Esophagus (tissue), 2 donors: Measurements from ENCODE around the gene GTPBP2. TPM values are rescaled to one million over a fixed set of nuclear protein-coding genes. Genes with fewer than 3 reads are reported as not detected.

Experiments
- H3K27ac ChIP-seq, 2 donors: one replicate each; pipeline ENCODE4 v1.5.1; 2013; ENCODE audit warnings: low read depth in 2 of 2, mild to moderate bottlenecking in 2 of 2, inconsistent platforms in 1 of 2, low read length in 1 of 2, moderate library complexity in 1 of 2
- H3K27me3 ChIP-seq, 2 donors: one replicate each; pipeline ENCODE4 v1.6.1; 2013; ENCODE audit warnings: low read length in 2 of 2, control low read depth in 1 of 2, mild to moderate bottlenecking in 1 of 2; ENCODE audit not compliant: insufficient read depth in 2 of 2, control insufficient read depth in 1 of 2
- H3K36me3 ChIP-seq, 2 donors: one replicate each; pipeline ENCODE4 v1.6.1; 2013; ENCODE audit warnings: low read length in 1 of 2; ENCODE audit not compliant: control insufficient read depth in 2 of 2, insufficient read depth in 2 of 2
- H3K4me1 ChIP-seq, 2 donors: one replicate each; pipeline ENCODE4 v1.6.1; 2013; ENCODE audit warnings: low read length in 1 of 2; ENCODE audit not compliant: control insufficient read depth in 2 of 2, insufficient read depth in 2 of 2
- H3K4me3 ChIP-seq, 2 donors: one replicate each; pipeline ENCODE4 v1.5.1; 2013; ENCODE audit warnings: low read length in 2 of 2, mild to moderate bottlenecking in 2 of 2, low read depth in 1 of 2, moderate library complexity in 1 of 2
- H3K9me3 ChIP-seq, 2 donors: one replicate each; pipeline ENCODE4 v1.6.1; 2013; ENCODE audit warnings: mild to moderate bottlenecking in 2 of 2, low read depth in 1 of 2, low read length in 1 of 2, moderate library complexity in 1 of 2; ENCODE audit not compliant: control insufficient read depth in 2 of 2, insufficient read depth in 1 of 2
- WGBS, 2 donors: extraction: QIAGEN DNeasy Blood & Tissue Kit; methylation state at CpG; one replicate each; pipeline ENCODE4 v1.1.7; 2013; 5-methylcytosine and 5-hydroxymethylcytosine counted together
- polyA plus RNA-seq, 2 donors: library from polyadenylated mRNA; stranded (reverse); fragments of 200-250 nt; gene quantifications; one replicate each; pipeline ENCODE4 v1.2.3, GENCODE V29; 2013
- donor health status: healthy with polysubstance abuse.
- donor health status: Bipolar disorder and iron deficiency.

The GTPBP2 gene
- polyA plus RNA-seq, 2 donors = 62.2 to 76.8 TPM

DNA sequence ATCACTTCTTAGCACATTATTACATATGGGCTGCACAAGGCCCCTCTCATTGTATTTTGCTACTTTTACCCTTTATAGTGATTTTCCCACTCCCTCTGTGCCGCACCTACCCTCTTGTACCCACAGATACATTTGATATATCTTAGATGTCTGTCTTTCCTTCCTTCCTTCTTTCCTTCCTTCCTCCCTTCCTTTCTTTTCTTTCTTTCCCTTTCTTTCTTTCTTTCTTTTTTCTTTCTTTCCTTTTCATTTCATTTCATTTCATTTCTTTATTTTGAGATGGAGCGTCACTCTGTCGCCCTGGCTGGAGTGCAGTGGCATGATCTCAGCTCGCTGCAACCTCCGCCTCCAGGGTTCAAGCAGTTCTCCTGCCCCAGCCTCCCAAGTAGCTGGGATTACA lies 40.9 kb downstream of the GTPBP2 start:
- Histone ChIP-seq H3K27me3 (no peaks in the 10 kb centered on the region), H3K4me3 (no peak overlapping the region), H3K36me3 (peaks cover 12 to 14% of the 10 kb centered on the region in 2 donors), H3K27ac (no peak overlapping the region), H3K4me1 (no peaks in the 10 kb centered on the region), H3K9me3 (no peaks in the 10 kb centered on the region)
- WGBS, 2 donors = 99% methylated on average over 5 of the region's 5 CpGs

- Histone ChIP-seq H3K9me3 (no peaks in the 10 kb centered on the region), H3K4me1 (no peaks in the 10 kb centered on the region), H3K36me3 (peaks cover 12 to 14% of the 10 kb centered on the region in 2 donors), H3K4me3 (no peak overlapping the region), H3K27ac (no peak overlapping the region), H3K27me3 (no peaks in the 10 kb centered on the region)
- 89 to 90% methylated on average over 7 of the region's 7 CpGs for WGBS, 2 donors
These were observed 44.0 kb downstream of the GTPBP2 start for GRCh38 chr6:43584892-43585570.

- Histone ChIP-seq H3K27ac (no peak overlapping the region), H3K4me1 (no peaks in the 10 kb centered on the region), H3K36me3 (peaks cover 10 to 14% of the 10 kb centered on the region in 2 donors), H3K4me3 (no peak overlapping the region), H3K9me3 (no peaks in the 10 kb centered on the region), H3K27me3 (no peaks in the 10 kb centered on the region)
- 86 to 87% methylated on average over 5 of the region's 5 CpGs for WGBS, 2 donors
These were observed 46.2 kb downstream of the GTPBP2 start for GRCh38 chr6:43582911-43583310.

DNA sequence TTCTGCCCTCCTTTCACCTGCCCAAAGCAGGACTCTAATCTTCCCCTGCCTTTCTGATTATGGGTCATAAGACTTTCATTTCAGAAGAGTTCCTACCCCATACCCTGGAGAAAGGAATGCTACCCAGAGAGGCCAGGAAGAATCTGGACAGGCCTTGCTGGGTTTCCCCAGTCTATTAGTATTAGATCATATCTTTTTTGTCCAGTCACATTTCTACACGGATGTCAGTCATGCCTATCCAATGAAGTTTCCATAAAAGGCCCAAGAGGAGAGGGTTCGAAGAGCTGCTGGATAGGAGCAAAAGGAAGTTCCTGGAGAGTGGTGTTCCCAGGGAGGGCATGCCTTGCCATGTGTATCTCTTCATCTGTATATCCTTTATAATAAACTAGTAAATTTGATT lies 49.9 kb downstream of the GTPBP2 start:
- Histone ChIP-seq H3K4me3 (no peak overlapping the region), H3K9me3 (no peaks in the 10 kb centered on the region), H3K36me3 (no peaks in the 10 kb centered on the region), H3K4me1 (no peaks in the 10 kb centered on the region), H3K27ac (no peak overlapping the region), H3K27me3 (no peaks in the 10 kb centered on the region)
- 72 to 87% methylated on average over 2 of the region's 2 CpGs for WGBS, 2 donors

GRCh38 chr6:43578748-43579147 lies 50.3 kb downstream of the GTPBP2 start:
- H3K36me3 ChIP-seq = no peaks in the 10 kb centered on the region
- no peak overlapping the region for H3K4me3 ChIP-seq
- H3K9me3 ChIP-seq = no peaks in the 10 kb centered on the region
- no peaks in the 10 kb centered on the region for H3K27me3 ChIP-seq
- WGBS, 2 donors = 69 to 89% methylated on average over 3 of the region's 3 CpGs
- no peak overlapping the region for H3K27ac ChIP-seq
- H3K4me1 ChIP-seq = no peaks in the 10 kb centered on the region

DNA sequence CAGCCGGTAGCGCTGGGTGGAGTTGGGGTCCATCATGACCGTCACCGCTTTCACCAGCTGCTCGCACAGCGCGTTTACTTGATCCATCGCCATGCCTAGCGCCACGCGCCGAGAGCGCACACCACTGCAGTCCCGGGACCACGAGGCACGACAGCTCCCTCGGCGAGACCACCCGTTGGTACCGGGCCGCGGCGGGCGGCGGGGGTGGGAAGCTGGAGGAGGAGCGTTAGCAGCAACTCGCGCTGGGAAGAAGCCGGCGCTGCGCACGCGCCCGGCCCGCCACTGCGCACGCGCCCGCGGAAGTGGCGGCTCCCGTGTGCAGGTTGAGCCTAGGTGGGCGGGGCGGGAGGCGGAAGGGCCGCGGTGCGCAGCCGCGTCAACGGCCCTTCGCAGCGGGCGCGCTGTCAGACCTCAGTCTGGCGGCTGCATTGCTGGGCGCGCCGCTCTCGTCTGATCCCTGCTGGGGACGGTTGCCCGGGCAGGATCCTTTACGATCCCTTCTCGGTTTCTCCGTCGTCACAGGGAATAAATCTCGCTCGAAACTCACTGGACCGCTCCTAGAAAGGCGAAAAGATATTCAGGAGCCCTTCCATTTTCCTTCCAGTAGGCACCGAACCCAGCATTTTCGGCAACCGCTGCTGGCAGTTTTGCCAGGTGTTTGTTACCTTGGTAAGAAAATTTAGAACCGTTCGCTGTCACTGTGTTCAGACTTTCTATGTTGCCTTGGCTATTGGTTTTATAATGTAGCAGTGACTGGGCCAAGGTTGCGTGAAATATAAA lies 53.1 kb downstream of the GTPBP2 start, which contains the start of the genes POLH and XPO5:
TSS of gene POLH (plus strand) at position 414 of the 780 bp plus-strand sequence. CDS start 6,135 bp downstream, outside the sequence.
TSS of gene XPO5 (minus strand) at position 267 of the 780 bp plus-strand sequence. CDS start at position 93, 174 bp downstream.
- WGBS, 2 donors = 0% methylated on average over 73 to 76 of the region's 76 CpGs
- peak within 1 kb of the TSS; percentile 86 to 88 for H3K27ac ChIP-seq
- H3K4me3 ChIP-seq = peak within 1 kb of the TSS; percentile 75 to 96
- H3K4me1 ChIP-seq = no peaks in the 10 kb centered on the region
- H3K27me3 ChIP-seq = no peaks in the 10 kb centered on the region
- H3K9me3 ChIP-seq = no peaks in the 10 kb centered on the region
- H3K36me3 ChIP-seq = peaks cover 0 to 2% of the 10 kb centered on the region in 2 donors

- H3K27ac ChIP-seq = peak overlapping the region; percentile 34 to 45
These were observed 53.8 kb downstream of the GTPBP2 start for GRCh38 chr6:43575105-43575771.

GRCh38 chr6:43572015-43572414 lies 57.0 kb downstream of the GTPBP2 start:
- H3K36me3 ChIP-seq = peaks cover 0 to 11% of the 10 kb centered on the region in 2 donors
- 91 to 98% methylated on average over 4 of the region's 4 CpGs for WGBS, 2 donors
- H3K4me3 ChIP-seq = no peak overlapping the region
- H3K27me3 ChIP-seq = no peaks in the 10 kb centered on the region
- no peaks in the 10 kb centered on the region for H3K9me3 ChIP-seq
- H3K4me1 ChIP-seq = no peaks in the 10 kb centered on the region
- H3K27ac ChIP-seq = no peak overlapping the region

More at GRCh38 chr6:43575105-43575771, 53.8 kb downstream of the GTPBP2 start:
- Histone ChIP-seq H3K27me3 (no peaks in the 10 kb centered on the region), H3K4me1 (no peaks in the 10 kb centered on the region), H3K36me3 (peaks cover 0 to 2% of the 10 kb centered on the region in 2 donors), H3K4me3 (peak overlapping the region; percentile 75 to 96), H3K9me3 (no peaks in the 10 kb centered on the region)
- WGBS, 2 donors = 0% methylated on average over 34 to 38 of the region's 38 CpGs

DNA sequence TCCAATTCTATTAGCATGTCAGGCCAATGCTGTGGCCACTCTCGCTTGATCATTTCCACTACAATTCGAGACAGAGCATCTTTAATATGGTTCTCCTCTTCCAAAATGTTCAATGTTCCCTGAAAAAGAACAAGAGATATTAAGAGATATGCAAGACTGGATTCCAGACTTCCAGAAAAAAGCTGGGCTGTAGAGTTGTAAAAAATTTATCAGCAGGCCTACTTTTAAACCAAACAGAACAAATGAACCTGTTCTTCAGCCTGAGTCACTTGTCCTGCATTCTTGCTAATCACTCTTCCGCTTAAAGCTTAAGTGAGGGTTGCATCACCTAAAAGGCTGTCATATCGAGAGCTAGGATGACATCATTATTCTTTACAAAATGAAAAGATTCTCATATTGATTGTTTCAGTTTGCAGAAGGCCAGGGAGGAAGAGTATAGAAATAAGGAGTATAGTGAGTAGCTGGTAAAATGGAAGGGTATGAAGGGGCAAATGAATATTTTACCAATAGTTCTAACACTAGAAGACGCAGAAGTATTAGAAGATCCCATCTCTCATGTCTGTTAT lies 58.1 kb downstream of the GTPBP2 start:
- H3K4me1 ChIP-seq = no peaks in the 10 kb centered on the region
- no peak overlapping the region for H3K27ac ChIP-seq
- H3K9me3 ChIP-seq = no peaks in the 10 kb centered on the region
- H3K36me3 ChIP-seq = peaks cover 0 to 11% of the 10 kb centered on the region in 2 donors
- no peaks in the 10 kb centered on the region for H3K27me3 ChIP-seq
- H3K4me3 ChIP-seq = no peak overlapping the region
- 77 to 85% methylated on average over 5 of the region's 5 CpGs for WGBS, 2 donors
